Stimulated activated effector memory CD8-positive, alpha-beta T cell treated with anti-CD3 and anti-CD28 coated beads, Interleukin-12 subunit alpha, Interleukin-12 subunit beta, amount 100 ng/mL, for 72 hours (primary cell): ENCODE measurements around the gene GGT6.
A peak's percentile ranks its signal among the peaks of the same experiment; 100 is the strongest.
"Not testable (repeated sequence)": the region's sequence is repeated elsewhere in the genome, so short reads cannot be mapped to it uniquely, and the experiment has no call there.

Source experiments
- ATAC-seq: fragments of 150-1000 bp; cut with Tn5 transposase; 2 replicates; pipeline ENCODE4 v1.10.0; 2021
- DNase-seq, 2 donors: peaks; one replicate each; pipeline ENCODE4 v3.0.0; 2021 to 2022; ENCODE audit warnings: low spot score in 2 of 2
- H3K27ac Mint-ChIP-seq: one replicate; pipeline ENCODE4 v1.8.0; 2022; ENCODE audit warnings: mild to moderate bottlenecking, mixed read lengths
- H3K36me3 Mint-ChIP-seq: one replicate; pipeline ENCODE4 v1.8.0; 2022; ENCODE audit warnings: mild to moderate bottlenecking, mixed read lengths
- H3K4me1 Mint-ChIP-seq: one replicate; pipeline ENCODE4 v1.8.0; 2022; ENCODE audit warnings: mixed read lengths
- H3K4me3 Mint-ChIP-seq: one replicate; pipeline ENCODE4 v1.8.0; 2022; ENCODE audit warnings: mild to moderate bottlenecking, mixed read lengths
- H3K9me3 Mint-ChIP-seq: one replicate; pipeline ENCODE4 v1.8.0; 2022; ENCODE audit warnings: mixed read lengths

The GGT6 gene, protein sequence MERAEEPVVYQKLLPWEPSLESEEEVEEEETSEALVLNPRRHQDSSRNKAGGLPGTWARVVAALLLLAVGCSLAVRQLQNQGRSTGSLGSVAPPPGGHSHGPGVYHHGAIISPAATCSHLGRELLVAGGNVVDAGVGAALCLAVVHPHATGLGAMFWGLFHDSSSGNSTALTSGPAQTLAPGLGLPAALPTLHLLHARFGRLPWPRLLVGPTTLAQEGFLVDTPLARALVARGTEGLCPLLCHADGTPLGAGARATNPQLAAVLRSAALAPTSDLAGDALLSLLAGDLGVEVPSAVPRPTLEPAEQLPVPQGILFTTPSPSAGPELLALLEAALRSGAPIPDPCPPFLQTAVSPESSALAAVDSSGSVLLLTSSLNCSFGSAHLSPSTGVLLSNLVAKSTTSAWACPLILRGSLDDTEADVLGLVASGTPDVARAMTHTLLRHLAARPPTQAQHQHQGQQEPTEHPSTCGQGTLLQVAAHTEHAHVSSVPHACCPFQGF

DNA sequence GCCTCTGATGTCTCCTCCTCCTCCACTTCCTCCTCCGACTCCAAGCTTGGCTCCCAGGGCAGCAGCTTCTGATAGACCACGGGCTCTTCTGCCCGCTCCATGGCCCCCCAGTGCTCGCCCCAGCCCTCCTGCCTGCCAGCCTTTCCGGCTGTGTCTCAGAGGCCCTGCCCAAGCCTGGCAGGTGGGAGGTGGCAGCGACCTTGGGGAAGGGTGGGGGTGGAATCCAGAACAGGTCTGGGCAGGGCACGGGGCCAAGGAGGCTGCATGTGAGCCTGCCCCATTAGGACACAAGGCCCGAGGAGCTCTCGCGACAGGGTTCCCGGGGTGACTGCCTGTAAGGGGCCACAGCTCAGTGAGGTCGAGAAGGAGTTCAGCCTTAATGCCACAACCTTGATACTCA is at the start of gene GGT6:
TSS of gene GGT6 (minus strand) at position 157 of the 400 bp plus-strand sequence. CDS start at position 101, 56 bp downstream.
- H3K4me1 Mint-ChIP-seq = peaks cover 38% of the 10 kb centered on the region
- no peak within 1 kb of the TSS for H3K4me3 Mint-ChIP-seq
- no peak within 1 kb of the TSS for H3K27ac Mint-ChIP-seq
- ATAC-seq (no peak), DNase-seq (no peak)
- peaks cover 1% of the 10 kb centered on the region for H3K36me3 Mint-ChIP-seq
- no peaks in the 10 kb centered on the region for H3K9me3 Mint-ChIP-seq

DNA sequence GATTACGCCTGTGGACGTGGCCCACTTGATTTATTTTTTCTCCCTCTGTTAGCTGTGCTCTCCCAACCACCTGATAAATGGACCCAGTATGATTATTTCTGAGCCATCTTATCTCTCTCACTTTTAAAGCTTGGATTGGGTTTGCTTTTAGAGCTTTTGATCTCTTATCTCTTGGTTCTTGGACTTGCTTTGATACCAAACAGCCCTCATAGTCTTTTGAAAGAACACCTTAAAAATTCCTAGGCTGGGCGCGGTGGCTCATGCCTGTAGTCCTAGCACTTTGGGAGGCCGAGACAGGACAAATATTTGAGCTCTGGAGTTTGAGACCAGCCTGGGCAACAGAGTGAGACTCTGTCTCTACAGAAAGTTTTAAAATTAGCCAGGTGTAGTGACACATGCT is 49.8 kb upstream of the GGT6 start:
- Mint-ChIP-seq H3K9me3 (no peaks in the 10 kb centered on the region), H3K36me3 (no peaks in the 10 kb centered on the region), H3K4me1 (no peaks in the 10 kb centered on the region), H3K27ac (no peak overlapping the region), H3K4me3 (no peak overlapping the region)
- ATAC-seq (no peak), DNase-seq (no peak)

DNA sequence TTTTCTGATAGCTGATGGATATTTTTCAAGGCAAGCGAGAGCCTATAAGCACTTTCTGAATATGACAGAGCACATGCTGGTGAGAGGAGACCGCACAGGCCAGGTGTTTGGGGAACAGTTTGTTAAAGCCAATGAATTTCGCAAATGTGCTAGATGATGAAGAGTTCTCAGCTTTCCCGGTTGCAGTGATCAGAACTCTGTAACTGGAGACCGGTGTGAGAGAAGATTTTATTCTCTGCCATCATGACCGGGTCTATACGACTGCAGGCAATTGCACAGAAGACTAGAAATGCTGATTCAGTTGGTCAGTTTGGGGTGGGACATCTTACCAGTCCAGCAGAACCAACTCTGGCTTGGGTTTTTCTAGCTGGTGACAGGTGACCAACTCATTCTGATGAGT is 49.4 kb upstream of the GGT6 start:
- H3K27ac Mint-ChIP-seq = no peak overlapping the region
- no peaks in the 10 kb centered on the region for H3K4me1 Mint-ChIP-seq
- no peak for DNase-seq
- no peak for ATAC-seq
- no peaks in the 10 kb centered on the region for H3K36me3 Mint-ChIP-seq
- no peaks in the 10 kb centered on the region for H3K9me3 Mint-ChIP-seq
- H3K4me3 Mint-ChIP-seq = no peak overlapping the region

DNA sequence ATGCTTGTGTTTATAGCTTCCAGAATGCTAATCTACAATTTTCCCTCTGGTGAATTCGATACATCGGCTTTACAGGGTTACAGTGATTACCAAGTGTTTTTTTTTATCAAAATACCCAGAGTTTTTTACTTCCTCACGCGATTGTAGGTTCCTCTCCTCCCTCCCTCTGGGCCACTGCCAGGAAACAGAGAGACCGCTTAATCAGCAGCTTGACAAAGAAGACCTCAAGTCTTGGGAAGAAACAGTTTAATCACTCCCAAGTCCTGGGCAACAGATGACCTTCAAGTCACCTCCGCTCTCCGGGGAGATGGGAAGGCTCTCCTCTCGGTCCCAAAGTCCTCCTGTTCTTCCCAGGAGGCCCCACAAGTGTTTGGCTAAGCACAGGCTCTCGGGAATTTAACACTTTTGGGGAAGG is 47.4 kb upstream of the GGT6 start:
- DNase-seq = no peak
- no peak overlapping the region for H3K4me3 Mint-ChIP-seq
- H3K36me3 Mint-ChIP-seq = peaks cover 5% of the 10 kb centered on the region
- no peaks in the 10 kb centered on the region for H3K4me1 Mint-ChIP-seq
- no peak for ATAC-seq
- no peaks in the 10 kb centered on the region for H3K9me3 Mint-ChIP-seq
- no peak overlapping the region for H3K27ac Mint-ChIP-seq

DNA sequence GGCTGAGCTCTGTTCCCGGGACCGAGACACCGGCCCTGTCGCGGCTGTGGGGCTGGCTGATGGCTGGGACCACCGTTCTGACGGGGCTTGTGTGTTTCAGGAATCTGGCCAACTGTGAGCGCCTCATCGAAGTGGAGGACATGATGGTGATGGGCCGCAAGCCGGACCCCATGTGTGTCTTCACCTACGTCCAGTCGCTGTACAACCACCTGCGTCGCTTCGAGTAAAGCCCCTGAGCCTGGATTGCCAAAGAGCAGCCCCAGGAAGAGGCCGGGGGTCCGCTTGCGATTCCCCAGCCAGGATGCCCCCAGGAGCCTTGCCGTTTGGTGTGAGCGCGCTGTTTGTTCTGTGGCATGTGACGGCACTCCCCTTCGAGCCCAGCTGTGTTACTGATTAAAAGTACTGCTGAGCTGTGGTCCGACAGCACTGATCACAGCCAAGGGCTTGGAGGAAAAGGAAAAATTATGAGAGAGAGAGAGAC is 46.9 kb upstream of the GGT6 start:
- H3K27ac Mint-ChIP-seq = no peak overlapping the region
- DNase-seq (no peak), ATAC-seq (no peak)
- peaks cover 5% of the 10 kb centered on the region for H3K36me3 Mint-ChIP-seq
- H3K4me3 Mint-ChIP-seq = no peak overlapping the region
- no peaks in the 10 kb centered on the region for H3K4me1 Mint-ChIP-seq
- no peaks in the 10 kb centered on the region for H3K9me3 Mint-ChIP-seq

DNA sequence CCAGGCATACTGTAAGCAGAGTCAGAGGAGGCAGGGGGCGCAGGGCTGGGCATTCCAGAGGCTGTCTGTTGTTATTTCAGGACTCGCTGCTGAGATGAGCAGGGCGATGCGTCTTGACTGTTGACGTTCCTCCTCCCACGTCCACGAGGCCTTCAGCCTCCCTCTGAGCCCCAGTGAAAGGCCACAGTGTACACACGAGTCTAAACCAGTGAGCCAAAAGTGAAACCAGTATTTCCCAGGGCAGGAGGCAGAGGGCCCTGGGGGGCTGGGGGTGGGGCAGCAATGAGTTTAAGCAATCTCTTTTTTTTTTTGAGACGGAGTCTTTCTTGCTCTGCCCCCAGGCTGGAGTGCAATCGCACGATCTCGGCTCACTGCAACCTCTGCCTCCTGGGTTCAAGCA is 45.4 kb upstream of the GGT6 start:
- H3K4me3 Mint-ChIP-seq = no peak overlapping the region
- H3K9me3 Mint-ChIP-seq = no peaks in the 10 kb centered on the region
- peak; percentile 42 for ATAC-seq
- no peak for DNase-seq
- no peak overlapping the region for H3K27ac Mint-ChIP-seq
- peaks cover 5% of the 10 kb centered on the region for H3K36me3 Mint-ChIP-seq
- H3K4me1 Mint-ChIP-seq = no peaks in the 10 kb centered on the region

DNA sequence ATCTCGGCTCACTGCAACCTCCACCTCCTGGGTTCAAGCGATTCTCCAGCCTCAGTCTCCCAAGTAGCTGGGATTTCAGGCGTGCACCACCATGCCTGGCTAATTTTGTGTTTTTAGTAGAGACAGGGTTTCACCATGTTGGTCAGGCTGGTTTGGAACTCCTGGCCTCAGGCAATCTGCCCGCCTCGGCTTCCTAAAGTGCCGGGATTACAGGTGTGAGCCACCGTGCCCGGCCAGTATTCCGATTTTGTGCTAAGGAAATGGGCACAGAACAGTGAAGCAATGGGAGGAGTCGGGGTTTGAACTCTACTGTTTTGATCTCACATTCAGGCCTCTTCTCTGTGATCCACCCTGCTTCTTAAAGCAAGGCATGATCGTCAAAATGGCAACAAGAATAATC is 44.4 kb upstream of the GGT6 start:
- ATAC-seq, H3K27ac Mint-ChIP-seq, H3K9me3 Mint-ChIP-seq, DNase-seq, H3K36me3 Mint-ChIP-seq, H3K4me3 Mint-ChIP-seq, H3K4me1 Mint-ChIP-seq: not testable (repeated sequence)

DNA sequence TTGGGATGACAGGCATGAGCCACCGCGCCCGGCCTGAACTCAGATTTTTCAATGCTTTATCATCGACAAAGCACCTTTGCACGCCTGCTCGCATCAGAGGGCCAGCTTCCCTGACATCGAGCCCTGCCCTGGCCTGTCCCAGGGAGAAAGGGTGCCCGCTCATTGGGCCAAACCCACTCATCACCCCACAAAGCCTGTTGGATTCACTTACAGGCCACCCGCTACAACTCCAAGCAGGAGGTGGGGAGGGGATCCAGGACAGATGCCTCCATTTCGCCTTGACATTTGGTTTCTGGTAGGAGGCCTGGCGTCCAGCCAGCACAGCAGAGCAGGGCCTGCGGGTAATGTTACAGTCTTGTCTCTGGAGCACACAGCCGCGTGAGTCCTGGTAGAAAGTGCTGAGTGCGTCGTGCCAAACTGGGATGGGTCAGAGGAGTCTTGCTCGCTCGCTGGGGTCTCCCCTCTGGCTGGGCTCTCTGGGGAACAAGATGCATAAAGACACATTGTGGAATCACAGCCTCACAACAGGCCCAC is 43.8 kb upstream of the GGT6 start:
- Mint-ChIP-seq H3K4me1 (no peaks in the 10 kb centered on the region), H3K27ac (no peak overlapping the region), H3K9me3 (no peaks in the 10 kb centered on the region), H3K4me3 (no peak overlapping the region), H3K36me3 (peaks cover 5% of the 10 kb centered on the region)
- DNase-seq (no peak), ATAC-seq (no peak)

DNA sequence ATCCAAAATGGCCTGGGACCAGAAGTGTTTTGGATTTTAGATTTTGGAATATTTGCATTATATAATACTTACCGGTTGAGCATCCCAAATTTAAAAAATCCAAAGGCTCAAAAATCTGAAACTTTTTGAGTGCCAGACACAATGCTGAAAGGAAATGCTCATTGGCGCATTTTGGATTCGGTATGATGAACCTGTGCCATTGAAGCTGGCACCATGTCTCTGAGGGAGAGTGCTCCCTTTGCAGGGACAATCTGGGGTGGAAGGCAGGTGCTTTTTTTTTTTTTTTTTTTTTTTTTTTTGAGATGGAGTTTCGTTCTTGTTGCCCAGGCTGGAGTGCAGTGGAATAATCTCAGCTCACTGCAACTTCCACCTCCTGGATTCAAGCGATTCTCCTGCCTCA is 41.7 kb upstream of the GGT6 start:
- H3K4me3 Mint-ChIP-seq = no peak overlapping the region
- H3K36me3 Mint-ChIP-seq = peaks cover 5% of the 10 kb centered on the region
- no peaks in the 10 kb centered on the region for H3K9me3 Mint-ChIP-seq
- no peaks in the 10 kb centered on the region for H3K4me1 Mint-ChIP-seq
- ATAC-seq (no peak), DNase-seq (no peak)
- no peak overlapping the region for H3K27ac Mint-ChIP-seq

DNA sequence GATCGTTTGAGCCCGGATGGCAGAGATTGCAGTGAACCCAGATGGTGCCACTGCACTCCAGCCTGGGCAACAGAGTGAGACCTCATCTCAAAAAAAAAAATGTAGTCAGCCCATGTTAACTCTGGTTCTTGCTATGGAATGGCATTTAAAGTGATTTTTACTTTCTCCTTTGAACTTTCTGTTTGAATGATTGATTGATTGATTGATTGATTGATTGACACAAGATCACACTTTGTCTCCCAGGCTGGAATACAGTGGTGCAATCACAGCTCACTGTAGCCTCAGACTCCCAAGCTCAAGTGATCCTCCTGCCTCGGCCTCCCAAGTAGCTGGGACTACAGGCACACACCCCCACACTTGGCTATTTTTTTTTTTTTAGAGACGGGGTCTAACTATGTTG is 40.9 kb upstream of the GGT6 start:
- no peak for ATAC-seq
- Mint-ChIP-seq H3K36me3 (peaks cover 5% of the 10 kb centered on the region), H3K4me1 (no peaks in the 10 kb centered on the region), H3K9me3 (no peaks in the 10 kb centered on the region), H3K27ac (no peak overlapping the region), H3K4me3 (no peak overlapping the region)
- no peak for DNase-seq

DNA sequence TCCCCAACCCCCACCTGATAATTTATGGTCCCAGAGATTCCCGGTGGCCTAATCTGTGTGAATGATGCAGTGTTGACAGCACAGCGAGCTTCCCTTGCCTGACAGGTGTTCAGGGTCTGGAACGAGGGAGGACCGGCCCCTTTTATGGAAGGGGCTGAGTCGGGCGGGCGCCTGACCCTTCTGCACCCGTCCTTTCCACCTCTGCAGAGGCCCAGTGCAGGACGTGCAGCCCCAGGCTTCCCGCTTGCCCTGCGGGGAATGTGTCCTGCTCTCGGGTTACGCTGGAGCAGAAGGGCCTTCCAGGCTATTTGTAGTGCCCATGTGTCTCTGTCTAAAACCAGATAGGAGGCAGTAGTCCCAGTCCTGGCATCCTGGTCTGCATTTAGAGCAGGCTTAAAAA is 40.2 kb upstream of the GGT6 start:
- Mint-ChIP-seq H3K9me3 (no peaks in the 10 kb centered on the region), H3K4me1 (no peaks in the 10 kb centered on the region), H3K27ac (no peak overlapping the region), H3K4me3 (no peak overlapping the region), H3K36me3 (peaks cover 5% of the 10 kb centered on the region)
- no peak for ATAC-seq
- DNase-seq = no peak

DNA sequence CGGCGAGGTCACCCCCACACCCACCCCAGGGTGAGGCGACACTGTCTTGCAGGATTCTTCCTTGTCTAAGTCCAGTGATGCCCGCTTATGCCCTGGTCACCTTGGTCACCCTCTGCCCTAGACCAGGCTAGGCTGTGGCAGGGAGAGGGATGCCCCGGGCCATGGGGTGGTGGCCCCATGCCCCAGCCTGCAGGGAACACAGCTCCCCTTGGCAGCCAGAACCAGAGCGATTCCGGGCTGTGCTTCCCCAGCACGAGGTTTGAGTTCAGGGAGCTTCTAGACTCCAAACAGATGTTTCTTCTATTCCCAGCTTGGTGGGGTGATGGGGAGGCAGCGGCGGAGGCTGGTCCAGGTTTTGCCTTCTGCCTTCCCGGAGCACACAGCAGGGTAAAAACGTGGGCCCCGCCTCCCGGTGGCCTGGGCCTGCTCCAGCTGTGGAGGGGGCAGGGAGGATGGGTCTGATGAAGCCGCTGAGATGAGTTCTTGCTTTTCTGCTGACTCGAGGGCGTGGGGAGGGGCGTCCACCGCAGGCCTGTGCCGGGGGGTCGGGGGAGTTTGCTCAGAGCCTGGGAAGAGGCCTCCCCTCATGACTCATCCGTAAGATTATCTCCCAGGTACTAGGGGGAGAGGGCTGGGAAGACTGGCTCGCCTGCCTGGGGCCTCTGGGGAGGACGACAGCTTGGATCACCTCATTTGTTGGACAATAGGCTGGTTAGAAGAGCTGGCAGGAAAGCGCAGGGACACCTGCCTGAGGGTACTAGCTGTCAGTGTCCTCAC is 39.3 kb upstream of the GGT6 start:
- no peaks in the 10 kb centered on the region for H3K9me3 Mint-ChIP-seq
- no peak overlapping the region for H3K27ac Mint-ChIP-seq
- ATAC-seq (no peak), DNase-seq (no peak)
- H3K4me3 Mint-ChIP-seq = no peak overlapping the region
- peaks cover 6% of the 10 kb centered on the region for H3K4me1 Mint-ChIP-seq
- peaks cover 5% of the 10 kb centered on the region for H3K36me3 Mint-ChIP-seq

DNA sequence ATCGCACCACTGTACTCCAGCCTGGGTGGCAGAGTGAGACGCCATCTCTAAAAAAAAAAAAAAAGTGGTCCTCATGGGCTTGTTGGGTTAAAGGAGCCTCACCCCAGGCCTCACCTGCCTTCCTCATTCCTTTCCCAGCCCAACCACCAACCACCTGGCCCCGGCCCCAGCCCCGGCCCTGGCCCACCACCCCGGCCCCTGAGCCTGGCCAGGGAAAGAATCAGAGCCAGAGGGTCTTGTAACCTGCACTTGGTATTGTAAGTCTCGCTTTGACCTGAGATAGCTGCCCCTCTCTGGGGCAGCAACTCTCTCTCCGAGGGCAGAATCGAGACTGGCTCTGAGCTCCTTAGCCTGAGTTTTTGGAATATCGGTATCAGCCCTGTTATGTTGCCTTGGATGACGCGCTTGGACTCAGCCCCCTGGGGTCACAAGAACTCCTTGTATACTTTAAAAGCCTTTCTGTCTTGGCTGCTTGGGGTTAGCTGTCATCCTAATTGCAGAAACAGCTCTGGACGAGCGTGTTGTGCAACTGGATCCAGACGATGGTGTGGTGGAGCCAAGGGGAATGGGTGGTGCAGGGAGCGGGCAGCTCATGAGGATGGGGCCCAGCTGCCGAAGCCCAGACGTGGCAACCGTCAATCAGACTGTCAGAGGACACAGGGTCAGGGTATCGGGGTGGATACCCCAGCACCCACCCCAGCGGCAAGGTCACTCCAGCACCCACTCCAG is 38.6 kb upstream of the GGT6 start:
- DNase-seq = no peak

DNA sequence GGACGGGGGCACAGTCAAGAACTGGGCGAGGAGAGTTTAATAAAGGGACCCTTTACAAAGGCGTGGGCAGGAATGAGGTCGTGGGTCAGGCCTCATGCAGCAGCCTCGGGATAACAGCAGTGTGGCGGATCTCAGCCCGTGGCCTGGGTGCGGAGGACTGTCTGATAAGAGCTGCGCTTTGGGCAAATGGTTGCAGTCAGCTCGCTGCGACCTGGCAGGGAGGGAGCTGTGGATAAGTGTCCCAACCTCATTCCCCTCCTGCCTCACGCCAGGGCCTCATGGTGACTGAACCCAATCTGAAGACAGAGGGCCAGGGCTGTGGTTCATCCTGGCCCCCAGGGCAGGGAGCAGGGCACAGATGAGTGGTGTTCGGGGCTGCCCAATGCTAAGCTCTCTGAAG is 37.6 kb upstream of the GGT6 start:
- no peaks in the 10 kb centered on the region for H3K36me3 Mint-ChIP-seq
- H3K9me3 Mint-ChIP-seq = no peaks in the 10 kb centered on the region
- H3K27ac Mint-ChIP-seq = no peak overlapping the region
- no peak for ATAC-seq
- peaks cover 6% of the 10 kb centered on the region for H3K4me1 Mint-ChIP-seq
- no peak for DNase-seq
- no peak overlapping the region for H3K4me3 Mint-ChIP-seq

More for the DNA sequence above, 38.6 kb upstream of the GGT6 start:
- H3K9me3 Mint-ChIP-seq = no peaks in the 10 kb centered on the region
- H3K27ac Mint-ChIP-seq = no peak overlapping the region
- ATAC-seq = no peak
- H3K4me3 Mint-ChIP-seq = no peak overlapping the region
- no peaks in the 10 kb centered on the region for H3K36me3 Mint-ChIP-seq
- peaks cover 6% of the 10 kb centered on the region for H3K4me1 Mint-ChIP-seq
